ENCODE measurements around the gene AACS.
"Not testable (repeated sequence)": the region's sequence is repeated elsewhere in the genome, so short reads cannot be mapped to it uniquely, and the experiment has no call there.

The AACS gene

DNA sequence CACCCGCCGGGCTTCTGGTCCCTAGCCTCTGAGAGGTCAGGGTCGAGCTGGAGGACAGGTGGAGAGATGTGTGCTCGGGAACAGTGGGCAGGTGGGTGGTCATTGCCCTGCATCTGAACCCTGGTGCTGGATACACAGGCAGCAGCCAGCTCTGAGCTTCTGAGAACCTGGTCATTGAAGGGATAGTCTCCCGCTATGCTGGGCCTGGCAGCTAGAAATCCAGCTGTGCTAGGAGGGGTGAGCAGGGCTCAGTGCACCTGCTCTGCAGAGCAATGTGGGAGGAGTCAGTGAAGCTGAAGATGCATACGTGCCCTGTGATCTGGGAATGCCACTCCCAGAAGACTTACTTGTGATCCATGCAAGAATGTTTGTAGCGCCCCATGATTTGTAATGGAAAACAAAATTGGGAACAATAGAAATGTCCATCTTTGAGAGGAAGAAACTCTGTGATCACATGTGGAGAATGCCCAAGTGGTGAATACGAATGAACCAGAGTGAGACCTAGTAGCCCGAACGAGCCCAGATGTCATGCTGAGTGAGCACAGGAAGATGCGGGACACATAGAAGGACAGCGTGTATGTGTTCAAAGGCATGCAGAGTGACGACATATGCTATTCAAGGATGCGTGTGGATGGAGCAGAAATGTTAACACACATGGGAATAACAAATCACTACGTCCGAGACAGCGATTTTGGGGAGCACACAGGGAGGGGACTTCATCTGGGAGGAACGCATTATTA, 63.4 kb downstream of the AACS start:
- DNase-seq, result peak; percentile 9

- DNase-seq, result no peak
These were observed 63.9 kb downstream of the AACS start for GRCh38 chr12:125129179-125129571.

GRCh38 chr12:125129591-125130255, 64.5 kb downstream of the AACS start:
- DNase-seq, result no peak

GRCh38 chr12:125131958-125132357, 66.7 kb downstream of the AACS start:
- no peak for DNase-seq

DNA sequence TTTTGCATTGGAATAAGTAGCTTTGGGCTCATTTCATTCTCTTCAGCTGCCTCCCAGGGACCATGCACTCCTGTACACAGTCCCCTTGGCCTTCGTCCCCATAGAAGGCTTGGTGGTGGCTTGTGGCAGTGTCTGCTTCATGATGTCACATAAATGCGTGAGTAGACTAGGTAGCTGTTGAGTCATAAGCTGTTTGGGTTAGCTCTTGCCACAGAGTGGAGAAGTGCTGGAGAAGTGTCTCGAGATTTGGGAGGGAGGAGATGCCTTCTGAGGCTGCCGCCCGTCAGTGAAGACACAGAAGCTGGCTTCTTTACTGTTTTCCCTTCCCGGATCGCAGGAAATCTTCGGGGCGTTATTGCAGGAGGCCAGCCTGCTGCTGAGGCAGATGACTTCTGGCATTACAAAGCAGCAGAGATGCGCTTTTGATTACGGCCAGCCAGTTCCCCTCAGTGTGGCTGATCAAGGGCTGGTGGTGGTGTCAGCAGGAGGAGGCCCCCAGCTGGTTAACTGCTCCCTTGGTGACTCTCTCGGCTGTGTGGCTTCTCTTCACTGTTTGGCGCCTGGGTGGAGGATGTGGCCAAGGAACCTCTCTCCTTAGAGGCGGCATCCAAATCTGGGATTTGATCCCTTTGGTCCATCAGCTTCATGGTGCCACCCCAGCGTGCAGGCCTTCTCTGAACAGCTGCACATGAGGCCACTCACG, 67.6 kb downstream of the AACS start:
- DNase-seq, result no peak

- no peak for DNase-seq
These were observed 68.4 kb downstream of the AACS start for GRCh38 chr12:125133616-125134015.

- no peak for DNase-seq
These were observed 69.3 kb downstream of the AACS start for GRCh38 chr12:125134576-125134975.

GRCh38 chr12:125135906-125136305, 70.7 kb downstream of the AACS start:
- no peak for DNase-seq

- no peak for DNase-seq
These were observed 71.5 kb downstream of the AACS start for GRCh38 chr12:125136702-125137101.

DNA sequence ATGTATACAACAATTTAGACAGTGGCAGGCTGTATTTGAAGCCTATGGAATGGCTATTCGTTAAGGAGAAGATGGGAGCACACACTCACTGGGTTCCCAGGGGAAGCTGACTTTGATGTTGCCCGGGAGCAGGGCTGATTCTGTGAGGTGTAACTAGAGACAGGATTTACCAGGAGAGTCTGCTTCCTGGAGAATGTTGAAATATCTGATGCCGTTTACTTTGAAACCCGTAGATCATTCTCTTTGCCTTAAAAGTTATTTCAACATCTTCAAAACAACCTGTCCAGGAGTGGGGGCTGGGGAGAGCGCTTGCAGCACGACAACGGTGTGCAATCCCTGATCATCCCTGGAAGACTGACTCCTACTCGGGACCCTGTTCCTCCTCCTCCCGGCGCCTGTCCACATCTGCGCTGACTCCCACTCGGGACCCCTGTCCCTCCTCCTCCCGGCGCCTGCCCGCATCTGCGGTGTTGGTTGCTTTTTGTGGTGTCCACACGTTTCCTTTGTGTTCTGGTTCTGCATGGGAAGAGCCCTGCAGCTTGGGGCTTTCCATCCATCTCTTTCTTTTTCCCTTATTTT, 72.6 kb downstream of the AACS start:
- no peak for DNase-seq

GRCh38 chr12:125140279-125141209, 75.3 kb downstream of the AACS start:
- DNase-seq, result no peak

DNA sequence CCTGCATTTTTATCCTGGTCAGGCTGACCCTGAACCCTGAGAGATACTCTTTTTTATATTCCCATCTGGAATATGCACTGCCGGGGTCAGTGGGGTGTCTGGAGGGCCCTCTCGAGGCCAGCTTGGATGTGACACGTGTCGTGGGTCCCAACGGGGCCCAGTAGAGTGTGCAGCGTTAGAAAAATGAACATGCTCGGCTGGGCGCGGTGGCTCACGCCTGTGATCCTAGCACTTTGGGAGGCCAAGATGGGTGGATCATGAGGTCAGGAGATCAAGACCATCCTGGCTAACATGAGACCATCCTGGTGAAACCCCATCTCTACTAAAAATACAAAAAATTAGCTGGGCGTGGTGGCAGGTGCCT, 76.0 kb downstream of the AACS start:
- not testable (repeated sequence) for DNase-seq

DNA sequence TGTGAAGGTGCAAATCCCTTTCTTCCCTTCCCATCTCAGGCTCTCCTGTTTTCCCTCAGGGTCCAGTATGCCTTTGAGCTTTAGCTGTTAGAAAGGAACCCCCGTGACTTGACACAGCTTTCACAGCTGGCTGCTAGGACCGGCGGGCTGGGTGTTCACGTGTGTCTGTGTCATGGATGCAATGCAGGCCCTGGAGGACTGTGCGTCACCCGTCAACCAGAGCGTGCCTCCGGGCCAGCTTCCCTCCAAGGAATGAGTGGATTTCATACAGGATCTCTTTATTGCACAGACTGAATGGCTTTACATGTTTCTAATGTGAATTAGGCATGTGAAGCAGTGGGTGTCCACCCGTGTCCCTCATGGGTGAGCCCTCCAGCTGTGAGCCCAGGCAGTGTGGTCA, 77.4 kb downstream of the AACS start:
- no peak for DNase-seq

DNA sequence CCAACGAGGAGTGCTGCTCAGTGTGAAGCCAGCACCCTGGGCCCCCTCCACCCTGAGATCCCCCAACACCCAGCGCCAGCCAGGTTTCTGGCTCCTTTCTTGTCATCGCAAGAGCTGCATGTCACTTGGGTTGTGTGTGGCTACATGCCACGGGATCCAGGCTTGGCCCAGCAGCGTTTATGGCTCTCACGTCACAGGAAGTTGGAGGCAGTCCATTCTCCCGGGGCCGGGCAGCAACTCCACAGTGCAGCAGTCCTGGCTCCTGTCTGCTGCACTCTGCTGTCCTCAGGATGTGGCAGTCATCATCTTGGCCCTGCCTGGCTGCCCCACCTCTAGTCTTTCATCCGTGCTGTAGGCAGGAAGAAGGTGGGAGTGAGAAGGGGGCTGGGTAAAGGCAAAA, 78.3 kb downstream of the AACS start:
- no peak for DNase-seq

- no peak for DNase-seq
These were observed 80.0 kb downstream of the AACS start for GRCh38 chr12:125145196-125145595.

GRCh38 chr12:125148316-125148715, 83.1 kb downstream of the AACS start:
- DNase-seq, result no peak

- no peak for DNase-seq
These were observed 84.2 kb downstream of the AACS start for GRCh38 chr12:125149160-125150108.

DNA sequence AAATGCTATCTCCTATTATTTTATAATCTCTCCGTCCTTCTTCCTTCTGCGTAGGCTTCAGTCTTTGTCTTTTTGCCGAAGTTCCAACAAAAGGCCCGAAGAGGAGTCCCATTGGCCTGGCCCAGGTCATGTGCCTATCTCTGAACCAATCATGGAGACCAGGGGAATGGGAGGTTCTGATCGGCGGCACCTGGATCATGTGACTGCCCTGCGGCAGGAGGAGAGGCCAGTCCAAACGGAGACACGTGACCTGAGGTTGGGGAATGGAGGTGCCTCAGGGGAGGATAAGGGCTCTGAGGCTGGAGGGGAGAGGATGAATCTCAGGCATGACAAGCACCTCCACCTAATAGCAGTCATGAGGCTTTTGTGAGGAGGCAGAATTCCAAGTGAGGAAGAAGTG, 86.0 kb downstream of the AACS start:
- no peak for DNase-seq

GRCh38 chr12:125152463-125152862, 87.2 kb downstream of the AACS start:
- no peak for DNase-seq

DNA sequence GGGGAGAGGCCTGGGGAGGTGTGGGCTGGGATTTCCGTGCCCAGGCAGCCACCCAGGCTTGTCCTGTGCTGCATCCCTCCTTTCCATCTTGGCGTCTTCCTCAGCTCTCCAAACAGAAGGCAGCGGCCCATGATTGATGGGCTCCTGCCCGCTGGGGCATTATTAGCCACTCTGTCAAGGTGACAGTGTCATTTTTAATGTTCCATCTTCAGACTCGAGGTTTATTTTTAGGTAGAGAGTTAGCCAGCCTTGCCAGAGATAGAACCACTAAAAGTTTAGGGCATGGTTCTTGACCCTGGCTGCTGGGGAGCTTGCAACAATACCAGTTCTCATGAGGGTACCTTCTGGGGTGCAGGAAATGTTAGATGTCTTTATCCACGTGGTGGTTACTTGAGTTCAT, 90.1 kb downstream of the AACS start:
- no peak for DNase-seq

- no peak for DNase-seq
These were observed 91.9 kb downstream of the AACS start for GRCh38 chr12:125157177-125157576.
